RWPE1 (cell line): ENCODE results near the gene TMEM129.
A peak's percentile ranks its signal among the peaks of the same experiment; 100 is the strongest.

ENCODE experiments used
- CTCF ChIA-PET: fragments of 350-600 bp; sonication (Branson Sonifier 250); formaldehyde crosslinking; extraction: SDS; loops from one replicate; lab custom pipeline; 2021; lab: Yijun Ruan, JAX
- POLR2A ChIA-PET: fragments of 400-600 bp; formaldehyde crosslinking; extraction: SDS; loops from one replicate; lab custom pipeline; 2020; ENCODE audit warnings: antibody characterized with exemption; ENCODE audit not compliant: low non-redundant PET; lab: Yijun Ruan, JAX
- DNase-seq: peaks from one replicate; pipeline ENCODE4 v3.0.0; 2012; ENCODE audit warnings: low spot score
- H3K27ac ChIP-seq: fragments of 450-650 bp; 2 replicates; pipeline ENCODE4 v1.5.1; 2017
- CTCF ChIP-seq: fragments of 450-650 bp; conservative IDR thresholded peaks from 2 replicates; pipeline ENCODE4 v1.5.1; 2017; ENCODE audit warnings: low read depth, mild to moderate bottlenecking

Gene TMEM129

GRCh38 chr4:1759170-1759817 is 38.2 kb upstream of the TMEM129 start:
- no peak for DNase-seq
- ChIA-PET CTCF (interaction anchor here (0.7 kb wide), 1 partner anchor 11 kb away, joined by 3 read pairs; no protein-coding TSS in a partner anchor), POLR2A (no interaction called here)
- H3K27ac ChIP-seq, result peak overlapping the region; percentile 95
- TF ChIP-seq CTCF, result no peak

- CTCF ChIA-PET, result interaction anchor here (0.6 to 0.7 kb wide), 3 partner anchors 8 to 601 kb away, joined by 3 to 4 read pairs (median 3); no protein-coding TSS in a partner anchor
- no peak for TF ChIP-seq CTCF
- peak overlapping the region; percentile 95 for H3K27ac ChIP-seq
- no peak for DNase-seq
- POLR2A ChIA-PET, result no interaction called here
Observed at GRCh38 chr4:1758306-1759121, 37.4 kb upstream of the TMEM129 start.

- peak overlapping the region; percentile 95 for H3K27ac ChIP-seq
- ChIA-PET CTCF (interaction anchor here (0.6 to 1.4 kb wide), 3 partner anchors 8 to 26 kb away, joined by 3 read pairs; no protein-coding TSS in a partner anchor), POLR2A (no interaction called here)
- no peak for TF ChIP-seq CTCF
- no peak for DNase-seq
Observed at GRCh38 chr4:1757836-1758235, 36.7 kb upstream of the TMEM129 start.

DNA sequence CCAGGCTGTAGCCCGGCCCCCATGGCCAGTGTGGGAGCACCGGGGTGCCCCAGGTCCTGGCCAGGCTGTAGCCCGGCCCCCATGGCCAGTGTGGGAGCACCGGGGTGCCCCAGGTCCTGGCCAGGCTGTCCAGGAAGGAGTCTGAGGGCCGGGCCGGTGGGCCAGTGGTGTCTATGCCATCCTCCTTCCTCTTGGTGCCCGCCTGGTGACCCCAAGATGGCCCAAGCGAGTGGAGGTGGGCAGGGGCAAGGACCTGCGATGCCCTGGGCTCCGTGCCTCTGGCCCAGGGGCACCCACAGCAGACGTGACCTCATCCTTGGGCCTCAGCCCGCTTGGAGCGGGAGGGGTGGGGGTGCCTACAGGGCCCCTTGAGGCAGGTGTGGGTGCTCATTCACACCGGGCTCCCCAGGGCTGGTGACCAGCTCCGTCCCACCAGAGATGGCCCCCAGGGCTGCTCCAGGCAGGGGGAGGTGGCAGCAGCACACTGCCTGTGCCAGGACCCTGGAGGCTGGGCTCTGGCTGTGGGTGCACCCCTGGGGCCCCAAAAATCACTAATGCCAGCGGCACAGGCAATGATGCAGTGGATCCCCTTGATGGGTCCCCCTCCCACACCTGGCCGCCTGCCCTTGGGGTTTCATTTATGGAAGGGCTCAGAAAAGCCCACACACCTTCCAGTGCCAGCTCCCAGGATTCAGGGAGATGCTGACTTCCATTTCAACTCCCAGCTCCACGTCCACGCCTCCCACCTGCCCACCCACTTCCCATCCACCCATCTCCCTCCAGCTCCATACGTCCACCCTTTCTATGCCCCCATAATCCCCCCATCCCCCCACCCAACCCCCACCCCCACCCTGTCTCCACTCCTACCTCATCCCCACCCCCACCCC is 36.0 kb upstream of the TMEM129 start:
- no peak for TF ChIP-seq CTCF
- ChIA-PET CTCF (interaction anchor here (0.6 to 1.4 kb wide), 2 partner anchors 10 to 27 kb away, joined by 3 read pairs; no protein-coding TSS in a partner anchor), POLR2A (no interaction called here)
- H3K27ac ChIP-seq, result peak overlapping the region; percentile 95
- DNase-seq, result no peak

DNA sequence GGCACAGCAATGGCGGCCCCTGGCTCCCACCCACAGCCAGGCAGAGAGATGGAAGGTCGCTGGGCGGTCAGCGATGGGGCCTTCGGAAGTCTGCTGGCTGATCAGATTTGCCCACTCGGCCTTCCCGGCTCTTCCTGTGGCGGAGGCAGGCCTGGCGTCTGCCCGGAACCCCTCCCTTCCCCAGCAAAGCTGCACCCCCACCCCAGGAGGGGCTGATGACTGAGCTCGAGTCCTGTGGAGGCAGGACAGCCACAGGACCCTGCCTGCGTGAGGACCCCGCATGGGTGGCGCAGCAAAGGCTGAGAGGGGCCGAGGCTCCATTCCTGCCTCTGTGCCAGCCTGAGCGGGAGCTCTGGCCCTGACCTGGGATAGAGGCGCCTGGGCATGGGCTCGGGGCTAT is 35.0 kb upstream of the TMEM129 start:
- H3K27ac ChIP-seq, result peak overlapping the region; percentile 98
- no peak for DNase-seq
- ChIA-PET CTCF (no interaction called here), POLR2A (no interaction called here)
- no peak for TF ChIP-seq CTCF

DNA sequence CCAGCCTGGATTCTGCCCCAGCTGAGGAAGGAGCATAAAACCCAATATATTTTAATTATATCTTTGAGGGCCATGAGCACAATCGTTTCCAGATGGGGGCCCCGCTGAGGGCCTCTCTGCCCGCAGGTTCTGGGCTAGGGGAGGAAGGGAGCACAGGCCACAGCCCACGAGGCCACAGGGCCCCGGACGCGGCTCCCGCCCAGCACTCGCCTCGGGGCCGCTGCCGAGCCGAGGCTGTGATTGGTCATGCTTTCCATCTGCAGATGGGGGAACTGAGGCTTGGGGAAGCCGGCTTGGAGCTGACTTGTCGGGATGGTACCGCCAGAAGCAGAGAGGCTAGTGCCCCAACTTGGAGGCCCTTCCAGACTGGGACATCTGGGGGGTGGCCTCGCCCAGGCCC is 34.2 kb upstream of the TMEM129 start:
- CTCF ChIA-PET, result interaction anchor here (0.5 kb wide), 1 partner anchor 616 kb away, joined by 3 read pairs; no protein-coding TSS in a partner anchor
- DNase-seq, result no peak
- POLR2A ChIA-PET, result no interaction called here
- no peak for TF ChIP-seq CTCF
- H3K27ac ChIP-seq, result peak overlapping the region; percentile 98
